Measurements from ENCODE around the gene PSME1. TPM values are rescaled to one million over a fixed set of nuclear protein-coding genes. Genes with fewer than 3 reads are reported as not detected.

The PSME1 gene
- total RNA-seq, 1 donor from 2014 or later, result 32.7 TPM

DNA sequence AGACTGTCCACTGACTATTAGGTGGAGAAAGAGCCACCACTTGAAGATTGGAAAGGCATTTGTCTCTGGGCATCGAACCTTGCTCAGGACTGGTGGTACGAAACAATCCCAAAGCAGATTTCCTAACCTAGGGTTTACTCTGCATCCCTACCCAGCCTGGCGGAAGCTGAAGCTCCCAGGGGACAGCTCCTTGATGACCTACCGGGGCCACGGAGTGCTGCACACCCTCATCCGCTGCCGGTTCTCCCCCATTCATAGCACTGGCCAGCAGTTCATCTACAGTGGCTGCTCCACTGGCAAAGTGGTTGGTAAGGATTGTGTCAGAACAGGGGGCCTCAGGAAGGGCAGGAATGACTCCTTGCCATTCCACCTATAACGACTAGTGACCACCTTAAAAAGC lies 14.8 kb upstream of the PSME1 start:
- H3K4me1 ChIP-seq, result peaks cover under 1% of the 10 kb centered on the region
- no peaks in the 10 kb centered on the region for H3F3A ChIP-seq (ENCODE audit: low read depth)
- Mint-ChIP-seq H3K4me1 (peaks cover 5% of the 10 kb centered on the region), H3K4me3 (no peak overlapping the region), H3K27ac (no peak overlapping the region), H3K36me3 (peaks cover 12% of the 10 kb centered on the region), H3K27me3 (ENCODE audit: insufficient read depth, low read depth) (no peaks in the 10 kb centered on the region), H3K9me3 (no peaks in the 10 kb centered on the region)
- no peak overlapping the region for H3K4me3 ChIP-seq
- H3K9me3 ChIP-seq (ENCODE audit: low read depth), result no peaks in the 10 kb centered on the region
- TF ChIP-seq, protein P1, sequence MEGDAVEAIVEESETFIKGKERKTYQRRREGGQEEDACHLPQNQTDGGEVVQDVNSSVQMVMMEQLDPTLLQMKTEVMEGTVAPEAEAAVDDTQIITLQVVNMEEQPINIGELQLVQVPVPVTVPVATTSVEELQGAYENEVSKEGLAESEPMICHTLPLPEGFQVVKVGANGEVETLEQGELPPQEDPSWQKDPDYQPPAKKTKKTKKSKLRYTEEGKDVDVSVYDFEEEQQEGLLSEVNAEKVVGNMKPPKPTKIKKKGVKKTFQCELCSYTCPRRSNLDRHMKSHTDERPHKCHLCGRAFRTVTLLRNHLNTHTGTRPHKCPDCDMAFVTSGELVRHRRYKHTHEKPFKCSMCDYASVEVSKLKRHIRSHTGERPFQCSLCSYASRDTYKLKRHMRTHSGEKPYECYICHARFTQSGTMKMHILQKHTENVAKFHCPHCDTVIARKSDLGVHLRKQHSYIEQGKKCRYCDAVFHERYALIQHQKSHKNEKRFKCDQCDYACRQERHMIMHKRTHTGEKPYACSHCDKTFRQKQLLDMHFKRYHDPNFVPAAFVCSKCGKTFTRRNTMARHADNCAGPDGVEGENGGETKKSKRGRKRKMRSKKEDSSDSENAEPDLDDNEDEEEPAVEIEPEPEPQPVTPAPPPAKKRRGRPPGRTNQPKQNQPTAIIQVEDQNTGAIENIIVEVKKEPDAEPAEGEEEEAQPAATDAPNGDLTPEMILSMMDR (IDR thresholded peaks at IDR 0.05), result no peak
- TF ChIP-seq EZH2 (IDR thresholded peaks at IDR 0.05), result no peak
- no peak for TF ChIP-seq EZH2phosphoT487 (IDR thresholded peaks at IDR 0.05)
- no peaks in the 10 kb centered on the region for H4K20me1 ChIP-seq (ENCODE audit: low read depth)
- no peak overlapping the region for H3K9ac ChIP-seq
- H3K27me3 ChIP-seq, result no peaks in the 10 kb centered on the region
- no peak for DNase-seq (ENCODE audit: low spot score)
- H3K79me2 ChIP-seq (ENCODE audit: low read depth), result peaks cover 4% of the 10 kb centered on the region
- H3K27ac ChIP-seq, result no peak overlapping the region
- no peaks in the 10 kb centered on the region for H3K36me3 ChIP-seq
- H3K4me2 ChIP-seq, result no peak overlapping the region
- no peak overlapping the region for H2AFZ ChIP-seq (replicated peaks)

DNA sequence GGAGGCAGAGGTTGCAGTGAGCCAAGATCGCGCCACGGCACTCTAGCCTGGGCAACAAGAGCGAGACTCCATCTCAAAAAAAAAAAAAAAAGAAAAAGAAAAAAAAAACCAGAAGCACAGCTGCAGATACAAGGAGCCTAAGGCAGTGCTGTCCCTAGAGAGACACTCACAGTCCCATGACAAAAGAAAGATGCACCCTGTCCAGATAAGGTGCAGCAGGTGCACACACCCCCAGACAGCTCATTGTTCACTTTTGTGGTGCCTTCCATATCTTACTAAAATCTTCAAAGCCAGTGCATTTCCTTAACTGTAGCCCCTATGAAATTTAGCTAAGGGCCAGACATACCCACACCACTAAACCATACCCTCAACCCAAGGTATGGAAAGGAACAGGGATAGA lies 13.6 kb upstream of the PSME1 start:
- peaks cover 12% of the 10 kb centered on the region for H3K36me3 Mint-ChIP-seq

DNA sequence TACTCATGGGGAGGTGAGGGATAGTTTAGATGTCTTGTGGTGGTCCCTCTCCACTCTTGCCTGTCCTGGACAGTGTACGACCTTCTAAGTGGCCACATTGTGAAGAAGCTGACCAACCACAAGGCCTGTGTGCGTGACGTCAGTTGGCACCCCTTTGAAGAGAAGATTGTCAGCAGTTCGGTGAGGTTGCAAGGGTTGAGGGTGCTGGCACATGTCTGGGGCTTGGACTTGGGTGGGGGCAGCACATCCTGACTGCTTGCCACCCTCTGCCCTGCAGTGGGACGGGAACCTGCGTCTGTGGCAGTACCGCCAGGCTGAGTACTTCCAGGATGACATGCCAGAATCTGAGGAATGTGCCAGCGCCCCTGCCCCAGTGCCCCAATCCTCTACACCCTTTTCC lies 13.1 kb upstream of the PSME1 start:
- no peaks in the 10 kb centered on the region for H3K9me3 ChIP-seq (ENCODE audit: low read depth)
- Mint-ChIP-seq H3K9me3 (no peaks in the 10 kb centered on the region), H3K4me3 (no peak overlapping the region), H3K27me3 (ENCODE audit: insufficient read depth, low read depth) (no peaks in the 10 kb centered on the region), H3K27ac (no peak overlapping the region), H3K4me1 (no peaks in the 10 kb centered on the region), H3K36me3 (peaks cover 12% of the 10 kb centered on the region)
- no peak overlapping the region for H2AFZ ChIP-seq (replicated peaks)
- H3K9ac ChIP-seq, result no peak overlapping the region
- H3K36me3 ChIP-seq, result no peaks in the 10 kb centered on the region
- H3K4me3 ChIP-seq, result no peak overlapping the region
- no peaks in the 10 kb centered on the region for H4K20me1 ChIP-seq (ENCODE audit: low read depth)
- H3K4me2 ChIP-seq, result no peak overlapping the region
- no peaks in the 10 kb centered on the region for H3K4me1 ChIP-seq
- no peaks in the 10 kb centered on the region for H3K27me3 ChIP-seq
- H3K79me2 ChIP-seq (ENCODE audit: low read depth), result no peaks in the 10 kb centered on the region
- no peak for TF ChIP-seq EZH2phosphoT487 (IDR thresholded peaks at IDR 0.05)
- TF ChIP-seq EZH2 (IDR thresholded peaks at IDR 0.05), result no peak
- TF ChIP-seq, protein P1 (IDR thresholded peaks at IDR 0.05), result no peak
- H3F3A ChIP-seq (ENCODE audit: low read depth), result no peaks in the 10 kb centered on the region
- H3K27ac ChIP-seq, result no peak overlapping the region
- no peak for DNase-seq (ENCODE audit: low spot score)

More for the DNA sequence above, 13.6 kb upstream of the PSME1 start:
- Histone ChIP-seq H3K9ac (no peak overlapping the region), H3K4me1 (no peaks in the 10 kb centered on the region), H4K20me1 (ENCODE audit: low read depth) (no peaks in the 10 kb centered on the region), H3K36me3 (no peaks in the 10 kb centered on the region), H3K9me3 (ENCODE audit: low read depth) (no peaks in the 10 kb centered on the region), H3K27ac (no peak overlapping the region), H3K4me2 (no peak overlapping the region), H3K4me3 (no peak overlapping the region), H3K79me2 (ENCODE audit: low read depth) (no peaks in the 10 kb centered on the region), H3F3A (ENCODE audit: low read depth) (no peaks in the 10 kb centered on the region), H3K27me3 (no peaks in the 10 kb centered on the region), H2AFZ (replicated peaks) (no peak overlapping the region)
- H3K4me1 Mint-ChIP-seq, result no peaks in the 10 kb centered on the region
- H3K27ac Mint-ChIP-seq, result no peak overlapping the region
- no peak for TF ChIP-seq EZH2 (IDR thresholded peaks at IDR 0.05)
- TF ChIP-seq, protein P1 (IDR thresholded peaks at IDR 0.05), result no peak
- no peak for TF ChIP-seq EZH2phosphoT487 (IDR thresholded peaks at IDR 0.05)
- DNase-seq (ENCODE audit: low spot score), result no peak
- no peak overlapping the region for H3K4me3 Mint-ChIP-seq
- no peaks in the 10 kb centered on the region for H3K27me3 Mint-ChIP-seq (ENCODE audit: insufficient read depth, low read depth)
- H3K9me3 Mint-ChIP-seq, result no peaks in the 10 kb centered on the region
